ENCODE data around the gene MRPL28.
"Not testable (repeated sequence)": the region's sequence is repeated elsewhere in the genome, so short reads cannot be mapped to it uniquely, and the experiment has no call there.

The MRPL28 gene

DNA sequence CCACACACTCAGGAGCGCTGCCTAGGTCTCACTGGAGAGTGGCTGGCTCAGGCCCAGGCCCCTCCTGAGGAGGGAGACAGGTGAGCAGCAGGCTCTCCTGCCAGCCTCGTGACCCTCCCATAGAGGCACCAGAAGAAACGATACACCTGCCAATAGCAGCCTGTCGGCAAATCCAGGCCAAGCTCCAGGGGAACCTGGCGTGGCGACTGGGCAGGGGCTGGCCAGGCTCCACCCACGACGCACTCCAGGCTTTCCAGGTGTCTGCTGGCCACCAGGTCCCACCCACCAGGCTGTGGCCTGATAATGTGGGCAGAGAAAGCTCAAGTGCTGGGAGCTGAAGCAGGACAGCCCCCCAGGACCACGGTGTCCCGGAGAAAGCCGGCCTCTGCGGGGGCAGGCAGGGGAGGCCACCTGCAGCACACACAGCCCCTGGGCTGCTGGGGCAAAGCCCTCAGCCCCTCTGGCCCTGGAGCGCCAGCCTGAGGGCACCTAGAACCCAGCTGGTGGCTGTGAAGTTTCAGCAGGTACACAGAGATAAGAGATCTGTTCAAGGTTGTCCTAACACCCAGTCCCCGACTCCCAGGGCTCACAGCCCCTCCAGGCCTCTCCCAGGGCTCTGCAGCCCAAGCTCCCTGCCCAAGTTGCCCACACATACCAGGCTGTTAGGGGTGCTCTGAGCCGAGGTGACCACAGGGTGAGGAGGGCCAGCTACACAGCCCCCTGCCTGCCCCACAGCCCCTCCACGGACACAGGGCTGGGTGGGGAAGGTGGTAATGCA lies 9.0 kb upstream of the MRPL28 start:
- no peak overlapping the region for H3K27ac ChIP-seq (ENCODE audit: low read depth, low read length)
- peaks cover 17 to 27% of the 10 kb centered on the region in 2 donors for H3K4me1 ChIP-seq (ENCODE audit: control insufficient read depth in 1 of 2, insufficient read depth in 2 of 2, low read length in 2 of 2)

DNA sequence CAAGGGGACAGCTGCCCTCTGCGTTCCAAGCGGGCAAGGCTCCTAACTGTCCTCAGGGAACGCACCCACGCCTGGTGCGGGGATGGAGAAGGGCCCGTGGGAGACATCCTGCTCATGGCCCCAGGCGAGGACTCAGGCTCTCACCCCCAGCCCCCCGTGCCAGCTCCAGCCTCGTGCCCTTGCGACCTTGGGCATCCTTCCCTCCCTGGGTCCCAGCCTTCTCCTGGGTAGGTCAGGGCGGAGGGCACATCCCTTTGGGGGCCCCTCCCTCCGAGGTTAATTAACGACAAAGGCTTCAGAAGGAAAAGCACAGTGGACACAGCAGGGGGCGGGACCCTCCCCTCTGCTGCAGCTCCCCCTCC lies 8.5 kb upstream of the MRPL28 start:
- H3K36me3 ChIP-seq (ENCODE audit: control insufficient read depth in 1 of 2, insufficient read depth in 2 of 2, low read length in 2 of 2): peaks cover 6 to 33% of the 10 kb centered on the region in 2 donors
- H3K27me3 ChIP-seq (ENCODE audit: control insufficient read depth in 1 of 2, insufficient read depth in 2 of 2, low read length in 2 of 2): no peaks in the 10 kb centered on the region
- H3K4me1 ChIP-seq (ENCODE audit: control insufficient read depth in 1 of 2, insufficient read depth in 2 of 2, low read length in 2 of 2): peaks cover 17 to 27% of the 10 kb centered on the region in 2 donors
- no peak overlapping the region for H3K27ac ChIP-seq (ENCODE audit: low read depth, low read length)
- no peaks in the 10 kb centered on the region for H3K9me3 ChIP-seq (ENCODE audit: control insufficient read depth in 1 of 2, low read length in 2 of 2)
- no peak overlapping the region for H3K9ac ChIP-seq (ENCODE audit: low read depth in 1 of 2, low read length in 2 of 2)
- H3K4me3 ChIP-seq (ENCODE audit: low read depth in 1 of 2, low read length in 2 of 2): no peak overlapping the region

More for the DNA sequence above, 9.0 kb upstream of the MRPL28 start:
- H3K9ac ChIP-seq (ENCODE audit: low read depth in 1 of 2, low read length in 2 of 2): peak overlapping the region; percentile 41 to 47
- peaks cover 4 to 27% of the 10 kb centered on the region in 2 donors for H3K36me3 ChIP-seq (ENCODE audit: control insufficient read depth in 1 of 2, insufficient read depth in 2 of 2, low read length in 2 of 2)
- H3K4me3 ChIP-seq (ENCODE audit: low read depth in 1 of 2, low read length in 2 of 2): peak overlapping the region; percentile 13 to 16
- no peaks in the 10 kb centered on the region for H3K27me3 ChIP-seq (ENCODE audit: control insufficient read depth in 1 of 2, insufficient read depth in 2 of 2, low read length in 2 of 2)
- no peaks in the 10 kb centered on the region for H3K9me3 ChIP-seq (ENCODE audit: control insufficient read depth in 1 of 2, low read length in 2 of 2)

DNA sequence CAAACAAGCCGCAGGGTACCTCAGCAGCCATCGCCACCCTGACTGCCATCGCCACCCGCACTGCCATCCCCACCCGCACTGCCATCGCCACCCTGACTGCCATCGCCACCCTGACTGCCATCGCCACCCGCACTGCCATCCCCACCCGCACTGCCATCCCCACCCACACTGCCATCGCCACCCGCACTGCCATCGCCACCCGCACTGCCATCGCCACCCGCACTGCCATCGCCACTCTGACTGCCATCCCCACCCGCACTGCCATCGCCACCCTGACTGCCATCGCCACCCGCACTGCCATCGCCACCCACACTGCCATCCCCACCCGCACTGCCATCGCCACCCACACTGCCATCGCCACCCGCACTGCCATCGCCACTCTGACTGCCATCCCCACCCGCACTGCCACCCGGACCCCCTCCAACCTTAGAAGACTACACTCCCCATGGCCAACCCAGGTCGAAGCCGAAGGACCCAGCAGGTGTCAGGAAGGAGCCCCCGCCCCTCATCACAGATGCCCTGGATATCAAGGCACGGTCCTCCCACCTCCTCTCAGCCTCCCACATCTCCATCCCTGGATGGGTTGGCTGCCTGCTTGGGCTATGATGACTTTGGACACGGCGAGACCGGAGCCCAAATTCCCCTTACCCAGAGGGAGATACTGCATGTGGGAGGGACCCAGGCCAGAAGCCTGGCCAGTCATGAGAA lies 7.9 kb upstream of the MRPL28 start:
- Histone ChIP-seq H3K4me1 (ENCODE audit: control insufficient read depth in 1 of 2, insufficient read depth in 2 of 2, low read length in 2 of 2) (peaks cover 12 to 22% of the 10 kb centered on the region in 2 donors), H3K36me3 (ENCODE audit: control insufficient read depth in 1 of 2, insufficient read depth in 2 of 2, low read length in 2 of 2) (peaks cover 9 to 38% of the 10 kb centered on the region in 2 donors)
- H3K4me3 ChIP-seq (ENCODE audit: low read depth in 1 of 2, low read length in 2 of 2); H3K27ac ChIP-seq (ENCODE audit: low read depth, low read length); H3K27me3 ChIP-seq (ENCODE audit: control insufficient read depth in 1 of 2, insufficient read depth in 2 of 2, low read length in 2 of 2); H3K9me3 ChIP-seq (ENCODE audit: control insufficient read depth in 1 of 2, low read length in 2 of 2); H3K9ac ChIP-seq (ENCODE audit: low read depth in 1 of 2, low read length in 2 of 2): not testable (repeated sequence)

DNA sequence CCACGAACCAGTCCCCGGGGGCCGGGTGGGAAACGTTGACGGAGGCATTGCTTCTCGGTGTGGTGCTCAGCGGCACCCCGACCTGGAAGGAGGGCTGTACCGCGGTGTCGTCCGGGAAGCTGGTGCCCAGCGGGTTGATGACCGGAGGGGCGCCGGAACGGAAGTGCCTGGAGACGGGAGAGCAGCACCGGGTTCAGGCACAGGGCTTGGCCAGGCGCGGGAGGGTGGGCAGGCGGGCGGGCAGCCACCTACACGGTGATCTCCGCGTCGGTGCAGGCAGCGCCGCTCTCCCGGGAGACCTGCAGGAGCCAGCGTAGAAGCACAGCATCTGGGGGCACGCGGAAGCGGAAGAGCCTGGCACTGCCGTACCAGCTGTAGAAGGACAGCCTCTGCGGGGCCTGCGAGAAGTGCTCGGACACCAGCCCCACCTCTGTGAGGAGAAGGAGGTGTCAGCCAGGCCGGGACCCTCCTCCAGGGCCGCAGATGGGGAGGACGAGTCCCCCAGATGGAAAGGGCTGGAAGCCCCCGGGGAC lies 7.1 kb upstream of the MRPL28 start:
- Histone ChIP-seq H3K36me3 (ENCODE audit: control insufficient read depth in 1 of 2, insufficient read depth in 2 of 2, low read length in 2 of 2) (peaks cover 9 to 45% of the 10 kb centered on the region in 2 donors), H3K27me3 (ENCODE audit: control insufficient read depth in 1 of 2, insufficient read depth in 2 of 2, low read length in 2 of 2) (no peaks in the 10 kb centered on the region), H3K27ac (ENCODE audit: low read depth, low read length) (no peak overlapping the region), H3K4me1 (ENCODE audit: control insufficient read depth in 1 of 2, insufficient read depth in 2 of 2, low read length in 2 of 2) (peaks cover 9 to 20% of the 10 kb centered on the region in 2 donors), H3K4me3 (ENCODE audit: low read depth in 1 of 2, low read length in 2 of 2) (no peak overlapping the region), H3K9me3 (ENCODE audit: control insufficient read depth in 1 of 2, low read length in 2 of 2) (no peaks in the 10 kb centered on the region), H3K9ac (ENCODE audit: low read depth in 1 of 2, low read length in 2 of 2) (no peak overlapping the region)

DNA sequence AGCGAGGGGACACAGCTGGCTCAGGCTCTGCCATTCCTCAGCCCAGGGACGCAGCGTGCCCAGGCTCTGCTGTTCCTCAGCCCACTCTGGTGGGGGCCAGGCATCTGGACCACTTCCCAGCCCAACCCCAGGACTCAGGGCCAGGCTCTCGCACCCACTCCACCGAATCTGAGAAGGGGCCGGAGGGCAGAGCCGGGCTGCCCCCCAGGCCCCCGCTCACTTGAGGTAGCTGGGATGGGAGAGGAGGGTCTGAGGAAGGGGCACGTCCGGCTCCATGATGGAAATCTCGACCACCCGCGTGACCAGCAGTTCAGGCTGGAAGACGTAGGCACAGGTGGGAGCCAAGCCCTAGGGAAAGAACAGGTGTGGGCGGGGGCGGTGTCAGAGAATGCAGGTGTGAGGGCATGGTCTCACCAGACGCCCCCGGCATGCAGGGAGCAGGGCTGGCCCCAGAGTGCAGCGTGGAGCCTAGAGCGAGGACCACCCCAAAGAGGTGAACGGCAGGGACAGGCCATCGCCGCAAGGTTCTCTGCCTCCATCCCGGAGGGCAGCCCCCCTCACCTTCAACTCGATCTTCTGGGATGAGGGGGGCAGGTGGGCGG lies 6.6 kb upstream of the MRPL28 start:
- Histone ChIP-seq H3K36me3 (ENCODE audit: control insufficient read depth in 1 of 2, insufficient read depth in 2 of 2, low read length in 2 of 2) (peaks cover 9 to 50% of the 10 kb centered on the region in 2 donors), H3K9me3 (ENCODE audit: control insufficient read depth in 1 of 2, low read length in 2 of 2) (no peaks in the 10 kb centered on the region), H3K4me3 (ENCODE audit: low read depth in 1 of 2, low read length in 2 of 2) (no peak overlapping the region), H3K27ac (ENCODE audit: low read depth, low read length) (no peak overlapping the region), H3K27me3 (ENCODE audit: control insufficient read depth in 1 of 2, insufficient read depth in 2 of 2, low read length in 2 of 2) (no peaks in the 10 kb centered on the region), H3K9ac (ENCODE audit: low read depth in 1 of 2, low read length in 2 of 2) (no peak overlapping the region), H3K4me1 (ENCODE audit: control insufficient read depth in 1 of 2, insufficient read depth in 2 of 2, low read length in 2 of 2) (peaks cover 9 to 20% of the 10 kb centered on the region in 2 donors)

DNA sequence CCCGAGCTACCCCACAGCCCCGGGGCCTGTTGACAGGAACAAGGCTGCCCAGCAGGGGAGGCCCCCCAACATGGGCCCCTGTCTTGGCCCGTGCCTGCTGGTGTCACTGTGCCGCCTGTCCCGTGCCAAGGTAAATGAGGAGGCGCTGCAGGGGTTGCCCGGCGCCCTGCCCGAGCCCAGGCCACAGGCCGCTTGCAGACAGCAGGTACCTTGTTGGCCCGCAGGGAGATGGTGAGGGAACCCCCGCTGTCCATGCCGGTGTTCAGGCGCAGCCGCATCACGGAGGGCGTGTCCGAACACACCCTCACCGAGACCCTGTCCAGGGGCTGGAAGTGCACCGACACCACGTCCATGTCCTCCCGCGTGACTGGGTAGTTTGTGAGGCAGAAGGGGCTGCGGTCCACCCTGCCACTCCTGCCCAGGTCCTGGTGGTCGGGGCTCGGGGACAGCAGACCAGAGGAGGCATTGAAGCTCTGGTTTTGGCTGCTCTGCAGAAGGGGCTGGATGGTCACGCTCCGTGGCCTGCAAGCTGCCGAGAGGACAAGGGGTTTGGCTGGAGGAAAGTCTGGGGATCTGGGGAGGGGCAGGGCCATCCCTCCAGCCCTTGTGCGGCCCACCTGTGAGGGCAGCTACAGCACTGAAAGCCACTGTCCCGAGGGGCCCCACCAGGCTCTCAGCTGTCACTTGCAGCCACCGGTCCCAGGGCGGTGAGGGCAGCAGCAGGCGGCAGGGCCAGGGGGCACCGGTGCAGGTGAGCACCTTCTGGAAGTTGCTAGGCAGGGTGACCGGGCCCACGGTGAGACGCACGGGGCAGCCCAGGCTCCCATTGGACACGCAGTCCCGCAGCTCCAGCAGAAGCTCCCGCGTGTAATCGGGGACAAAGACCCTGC lies 5.8 kb upstream of the MRPL28 start:
- Histone ChIP-seq H3K9ac (ENCODE audit: low read depth in 1 of 2, low read length in 2 of 2) (no peak overlapping the region), H3K27me3 (ENCODE audit: control insufficient read depth in 1 of 2, insufficient read depth in 2 of 2, low read length in 2 of 2) (no peaks in the 10 kb centered on the region), H3K36me3 (ENCODE audit: control insufficient read depth in 1 of 2, insufficient read depth in 2 of 2, low read length in 2 of 2) (peaks cover 9 to 56% of the 10 kb centered on the region in 2 donors), H3K4me1 (ENCODE audit: control insufficient read depth in 1 of 2, insufficient read depth in 2 of 2, low read length in 2 of 2) (peaks cover 9 to 22% of the 10 kb centered on the region in 2 donors), H3K27ac (ENCODE audit: low read depth, low read length) (no peak overlapping the region), H3K9me3 (ENCODE audit: control insufficient read depth in 1 of 2, low read length in 2 of 2) (no peaks in the 10 kb centered on the region), H3K4me3 (ENCODE audit: low read depth in 1 of 2, low read length in 2 of 2) (no peak overlapping the region)

DNA sequence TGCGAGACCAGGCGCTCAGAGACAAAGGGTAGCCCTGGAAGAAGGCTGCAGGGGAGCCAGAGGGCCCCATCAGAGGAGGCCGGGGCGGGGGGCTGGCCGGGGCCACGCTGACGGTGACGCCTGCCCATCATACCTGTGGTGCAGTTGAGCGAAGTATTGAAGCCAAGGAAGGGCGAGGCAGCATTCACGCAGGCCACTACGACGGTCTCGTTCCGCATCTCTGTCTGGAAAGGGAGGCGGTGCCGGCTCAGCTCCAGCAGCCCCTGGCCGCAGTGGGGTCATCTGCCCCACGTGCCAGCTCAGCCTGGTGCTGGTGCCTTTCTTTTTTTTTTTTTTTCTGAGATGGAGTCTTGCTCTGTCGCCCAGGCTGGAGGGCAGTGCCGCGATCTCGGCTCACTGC lies 4.9 kb upstream of the MRPL28 start:
- no peaks in the 10 kb centered on the region for H3K9me3 ChIP-seq (ENCODE audit: control insufficient read depth in 1 of 2, low read length in 2 of 2)
- H3K4me1 ChIP-seq (ENCODE audit: control insufficient read depth in 1 of 2, insufficient read depth in 2 of 2, low read length in 2 of 2): peaks cover 15 to 22% of the 10 kb centered on the region in 2 donors
- H3K27me3 ChIP-seq (ENCODE audit: control insufficient read depth in 1 of 2, insufficient read depth in 2 of 2, low read length in 2 of 2): no peaks in the 10 kb centered on the region
- H3K9ac ChIP-seq (ENCODE audit: low read depth in 1 of 2, low read length in 2 of 2): no peak overlapping the region
- no peak overlapping the region for H3K27ac ChIP-seq (ENCODE audit: low read depth, low read length)
- peaks cover 9 to 56% of the 10 kb centered on the region in 2 donors for H3K36me3 ChIP-seq (ENCODE audit: control insufficient read depth in 1 of 2, insufficient read depth in 2 of 2, low read length in 2 of 2)
- no peak overlapping the region for H3K4me3 ChIP-seq (ENCODE audit: low read depth in 1 of 2, low read length in 2 of 2)

DNA sequence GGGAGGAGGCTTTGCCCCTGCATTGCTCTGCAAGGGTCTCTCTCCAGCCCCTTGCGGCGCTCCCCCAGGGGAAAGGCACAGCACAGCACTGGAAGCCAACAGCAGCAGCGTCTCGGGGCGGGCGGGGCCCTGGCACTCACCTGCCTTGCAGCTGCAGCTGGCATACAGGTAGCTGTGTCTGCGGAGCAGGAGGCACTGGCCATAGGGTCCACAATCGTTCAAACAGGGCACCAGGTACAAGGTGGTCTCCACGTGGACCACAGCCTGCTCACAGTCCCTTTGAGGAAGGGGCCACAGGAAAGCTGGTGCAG lies 4.2 kb upstream of the MRPL28 start:
- H3K36me3 ChIP-seq (ENCODE audit: control insufficient read depth in 1 of 2, insufficient read depth in 2 of 2, low read length in 2 of 2): peaks cover 9 to 56% of the 10 kb centered on the region in 2 donors
- peaks cover 14 to 20% of the 10 kb centered on the region in 2 donors for H3K4me1 ChIP-seq (ENCODE audit: control insufficient read depth in 1 of 2, insufficient read depth in 2 of 2, low read length in 2 of 2)

DNA sequence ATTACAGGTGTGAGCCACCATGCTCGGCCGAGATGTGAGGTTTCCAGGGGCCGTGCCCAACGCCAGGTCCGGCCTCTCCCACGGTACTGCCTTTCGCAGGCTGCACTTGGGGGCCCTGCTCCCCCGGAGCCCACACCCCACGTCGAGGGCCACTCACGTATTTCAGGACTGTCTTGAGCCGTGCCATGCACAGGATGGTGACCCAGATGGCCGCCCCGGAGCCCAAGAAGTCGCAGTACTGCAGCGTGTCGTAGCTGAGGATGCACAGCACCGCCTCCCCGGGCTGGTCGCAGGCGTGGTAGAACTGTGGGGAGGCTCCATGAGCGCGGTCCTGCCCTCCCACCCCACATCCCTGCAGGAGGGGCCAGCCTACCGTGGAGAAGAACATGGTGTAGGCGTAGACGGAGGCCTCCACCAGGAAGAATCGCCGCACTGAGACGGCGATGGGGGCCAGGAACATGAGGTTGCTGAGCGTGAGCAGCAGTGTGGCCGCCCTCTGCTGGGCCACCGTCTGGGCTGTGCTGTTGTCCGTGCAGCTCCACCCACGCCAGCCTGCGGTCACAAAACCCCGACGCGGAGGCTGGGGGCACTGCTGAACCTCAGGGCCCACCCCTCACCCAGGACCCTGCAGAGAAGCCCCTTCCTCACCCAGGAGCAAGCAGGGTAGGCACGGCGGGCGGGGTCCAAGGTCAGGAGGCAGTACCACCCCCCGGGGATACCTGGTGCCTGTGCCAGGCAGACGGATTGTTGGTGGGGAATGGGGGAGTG lies 3.7 kb upstream of the MRPL28 start:
- Histone ChIP-seq H3K27ac (ENCODE audit: low read depth, low read length) (no peak overlapping the region), H3K27me3 (ENCODE audit: control insufficient read depth in 1 of 2, insufficient read depth in 2 of 2, low read length in 2 of 2) (no peaks in the 10 kb centered on the region), H3K4me1 (ENCODE audit: control insufficient read depth in 1 of 2, insufficient read depth in 2 of 2, low read length in 2 of 2) (peaks cover 14 to 17% of the 10 kb centered on the region in 2 donors), H3K36me3 (ENCODE audit: control insufficient read depth in 1 of 2, insufficient read depth in 2 of 2, low read length in 2 of 2) (peaks cover 9 to 56% of the 10 kb centered on the region in 2 donors), H3K9ac (ENCODE audit: low read depth in 1 of 2, low read length in 2 of 2) (no peak overlapping the region), H3K4me3 (ENCODE audit: low read depth in 1 of 2, low read length in 2 of 2) (no peak overlapping the region), H3K9me3 (ENCODE audit: control insufficient read depth in 1 of 2, low read length in 2 of 2) (no peaks in the 10 kb centered on the region)

More for the DNA sequence above, 4.2 kb upstream of the MRPL28 start:
- no peak overlapping the region for H3K9ac ChIP-seq (ENCODE audit: low read depth in 1 of 2, low read length in 2 of 2)
- no peaks in the 10 kb centered on the region for H3K27me3 ChIP-seq (ENCODE audit: control insufficient read depth in 1 of 2, insufficient read depth in 2 of 2, low read length in 2 of 2)
- H3K9me3 ChIP-seq (ENCODE audit: control insufficient read depth in 1 of 2, low read length in 2 of 2): no peaks in the 10 kb centered on the region
- no peak overlapping the region for H3K27ac ChIP-seq (ENCODE audit: low read depth, low read length)
- no peak overlapping the region for H3K4me3 ChIP-seq (ENCODE audit: low read depth in 1 of 2, low read length in 2 of 2)

Measured in duodenal mucosa (tissue), 2 donors.